ENCODE results near the gene ORAI3.
"Not testable (repeated sequence)": the region's sequence is repeated elsewhere in the genome, so short reads cannot be mapped to it uniquely, and the experiment has no call there.

The ORAI3 gene

DNA sequence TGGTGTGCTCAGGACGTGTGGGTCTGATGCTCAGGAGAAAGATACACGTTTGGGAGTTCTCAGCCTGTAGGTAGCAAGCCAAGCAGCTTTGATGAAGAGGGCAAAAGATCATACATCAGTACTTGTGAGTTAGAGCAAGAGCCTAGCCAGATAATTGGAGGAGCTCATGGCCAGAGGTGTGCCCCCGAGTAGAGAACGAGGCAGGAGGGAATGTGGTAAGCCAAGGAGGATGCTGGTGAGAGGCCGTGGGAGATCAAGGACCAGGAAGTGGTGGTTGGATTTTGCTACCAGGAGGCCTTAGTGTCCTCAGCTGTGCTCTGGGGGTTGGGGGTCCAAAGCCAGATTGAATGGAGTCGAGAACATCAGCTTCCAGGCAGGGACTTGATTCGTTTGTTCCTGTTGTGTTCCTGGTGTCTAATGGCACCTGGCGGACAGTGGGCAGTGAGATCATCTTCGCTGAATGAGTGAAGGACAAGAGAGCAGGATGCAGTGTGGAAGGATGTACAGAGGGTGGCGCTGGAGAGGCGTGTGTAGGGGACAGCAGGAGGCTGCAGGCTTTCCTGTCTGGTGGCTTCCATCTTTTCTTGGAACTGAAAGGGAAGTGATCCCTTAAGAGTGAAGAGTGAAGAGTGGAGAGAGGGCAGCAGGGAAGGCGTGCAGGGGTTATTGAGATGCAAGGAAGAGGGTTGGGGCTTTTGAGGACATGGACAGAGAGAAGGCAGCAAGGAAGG, 13.9 kb upstream of the ORAI3 start:
- DNase-seq (ENCODE audit: low spot score) = peak; percentile 52
- in situ Hi-C loops (cut with MboI; ENCODE audit: low sequenced_read_pairs, unreplicated experiment) = no loop called here
- TF ChIP-seq, protein P1, sequence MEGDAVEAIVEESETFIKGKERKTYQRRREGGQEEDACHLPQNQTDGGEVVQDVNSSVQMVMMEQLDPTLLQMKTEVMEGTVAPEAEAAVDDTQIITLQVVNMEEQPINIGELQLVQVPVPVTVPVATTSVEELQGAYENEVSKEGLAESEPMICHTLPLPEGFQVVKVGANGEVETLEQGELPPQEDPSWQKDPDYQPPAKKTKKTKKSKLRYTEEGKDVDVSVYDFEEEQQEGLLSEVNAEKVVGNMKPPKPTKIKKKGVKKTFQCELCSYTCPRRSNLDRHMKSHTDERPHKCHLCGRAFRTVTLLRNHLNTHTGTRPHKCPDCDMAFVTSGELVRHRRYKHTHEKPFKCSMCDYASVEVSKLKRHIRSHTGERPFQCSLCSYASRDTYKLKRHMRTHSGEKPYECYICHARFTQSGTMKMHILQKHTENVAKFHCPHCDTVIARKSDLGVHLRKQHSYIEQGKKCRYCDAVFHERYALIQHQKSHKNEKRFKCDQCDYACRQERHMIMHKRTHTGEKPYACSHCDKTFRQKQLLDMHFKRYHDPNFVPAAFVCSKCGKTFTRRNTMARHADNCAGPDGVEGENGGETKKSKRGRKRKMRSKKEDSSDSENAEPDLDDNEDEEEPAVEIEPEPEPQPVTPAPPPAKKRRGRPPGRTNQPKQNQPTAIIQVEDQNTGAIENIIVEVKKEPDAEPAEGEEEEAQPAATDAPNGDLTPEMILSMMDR (IDR thresholded peaks at IDR 0.05; ENCODE audit: borderline replicate concordance, control extremely low read depth, extremely low read depth, insufficient read depth, missing control alignments) = peak; percentile 40

DNA sequence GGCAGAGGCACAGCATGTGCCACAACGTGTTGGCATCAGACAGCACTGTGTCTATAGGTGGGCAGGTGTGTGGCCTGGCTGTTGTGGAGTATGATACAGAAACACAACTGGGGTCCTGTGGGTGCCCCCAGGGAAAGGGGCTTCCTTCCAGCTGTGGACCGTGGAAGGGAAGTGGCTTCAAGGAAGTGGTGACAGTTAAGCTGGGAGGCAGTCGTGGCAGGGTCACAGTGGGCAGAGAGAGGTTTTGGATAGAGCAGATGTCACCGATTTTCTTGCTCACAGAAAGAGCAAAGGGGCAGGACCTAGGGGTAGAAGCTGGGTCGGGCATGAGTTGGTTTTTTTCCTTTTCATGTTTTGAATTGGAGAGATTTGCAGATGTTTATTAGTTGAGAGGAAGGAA, 11.2 kb upstream of the ORAI3 start:
- TF ChIP-seq, protein P1 (IDR thresholded peaks at IDR 0.05; ENCODE audit: borderline replicate concordance, control extremely low read depth, extremely low read depth, insufficient read depth, missing control alignments) = no peak
- in situ Hi-C loops (cut with MboI; ENCODE audit: low sequenced_read_pairs, unreplicated experiment) = no loop called here
- DNase-seq (ENCODE audit: low spot score) = no peak

DNA sequence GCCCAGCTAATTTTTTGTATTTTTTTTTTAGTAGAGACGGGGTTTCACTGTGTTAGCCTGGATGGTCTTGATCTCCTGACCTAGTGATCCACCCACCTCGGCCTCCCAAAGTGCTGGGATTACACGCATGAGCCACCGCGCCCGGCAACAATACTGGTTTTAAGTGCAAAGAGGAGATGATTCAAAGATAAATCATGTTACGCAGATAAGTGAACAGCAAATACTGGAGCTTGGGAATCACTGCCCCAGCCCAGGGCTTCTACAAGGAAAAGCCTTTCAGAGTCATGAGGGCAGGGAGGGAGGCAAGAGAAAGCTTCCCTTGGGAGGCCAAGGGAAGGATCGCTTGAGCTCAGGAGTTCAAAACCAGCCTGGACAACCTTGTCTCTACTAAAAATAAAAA, 9.3 kb upstream of the ORAI3 start:
- DNase-seq (ENCODE audit: low spot score); in situ Hi-C loops (cut with MboI; ENCODE audit: low sequenced_read_pairs, unreplicated experiment): not testable (repeated sequence)

DNA sequence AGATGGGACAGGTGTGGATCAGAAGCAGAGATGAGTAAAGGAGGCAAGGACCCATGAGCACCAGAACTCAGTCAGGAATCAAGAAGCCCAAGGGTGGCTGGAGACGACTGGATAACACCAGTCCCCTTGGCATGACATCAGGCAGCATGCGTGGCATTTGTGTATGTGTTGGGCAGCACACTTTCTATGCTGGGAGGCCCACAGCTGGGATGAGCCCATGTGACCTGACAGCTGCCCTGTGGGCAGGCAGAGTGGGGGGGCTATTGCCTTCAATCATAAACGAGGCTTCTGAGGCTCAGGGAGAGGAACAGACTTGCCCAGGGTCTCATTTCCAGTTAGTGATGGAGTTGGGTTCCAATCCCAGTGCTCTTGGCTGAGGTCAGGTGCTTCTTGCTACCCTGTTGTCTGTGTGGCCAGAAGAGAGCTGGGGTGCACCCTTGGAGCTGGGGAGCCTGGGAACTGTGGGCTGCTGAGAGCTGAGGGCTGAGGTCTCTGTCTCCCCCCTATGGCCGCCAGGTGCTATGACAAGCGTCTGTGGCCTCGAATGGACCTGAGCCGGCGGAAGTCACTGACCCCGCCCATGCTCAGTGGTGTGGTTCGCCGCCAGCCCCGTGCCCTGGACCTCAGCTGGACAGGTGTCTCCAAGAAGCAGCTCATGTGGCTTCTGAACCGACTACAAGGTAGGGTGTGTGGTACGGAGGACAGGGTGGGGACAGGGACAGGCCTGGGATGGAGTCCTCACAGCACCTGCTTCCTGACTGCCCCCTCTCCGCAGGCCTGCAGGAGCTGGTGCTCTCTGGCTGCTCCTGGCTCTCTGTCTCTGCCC, 7.1 kb upstream of the ORAI3 start:
- TF ChIP-seq, protein P1 (IDR thresholded peaks at IDR 0.05; ENCODE audit: borderline replicate concordance, control extremely low read depth, extremely low read depth, insufficient read depth, missing control alignments) = peak; percentile 93
- DNase-seq (ENCODE audit: low spot score) = peak; percentile 92
- in situ Hi-C loops (cut with MboI; ENCODE audit: low sequenced_read_pairs, unreplicated experiment) = no loop called here

DNA sequence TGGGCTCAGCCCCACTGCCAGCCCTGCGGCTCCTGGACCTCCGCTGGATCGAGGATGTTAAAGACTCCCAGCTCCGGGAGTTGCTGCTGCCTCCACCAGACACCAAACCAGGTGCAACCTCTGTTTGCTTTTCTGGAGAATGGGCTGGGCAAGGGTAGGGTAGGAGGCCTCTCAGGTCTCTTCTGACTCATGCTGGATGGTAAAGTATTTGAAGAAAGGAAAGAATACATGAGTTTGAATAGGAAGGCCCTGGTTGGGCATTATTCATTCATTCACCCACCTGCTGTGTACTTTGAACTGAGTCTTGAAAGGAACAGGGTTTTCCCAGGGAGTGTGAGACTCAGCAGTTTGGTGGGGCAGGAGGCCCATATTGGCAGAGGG, 6.5 kb upstream of the ORAI3 start:
- in situ Hi-C loops (cut with MboI; ENCODE audit: low sequenced_read_pairs, unreplicated experiment) = no loop called here
- TF ChIP-seq, protein P1 (IDR thresholded peaks at IDR 0.05; ENCODE audit: borderline replicate concordance, control extremely low read depth, extremely low read depth, insufficient read depth, missing control alignments) = no peak
- DNase-seq (ENCODE audit: low spot score) = no peak

DNA sequence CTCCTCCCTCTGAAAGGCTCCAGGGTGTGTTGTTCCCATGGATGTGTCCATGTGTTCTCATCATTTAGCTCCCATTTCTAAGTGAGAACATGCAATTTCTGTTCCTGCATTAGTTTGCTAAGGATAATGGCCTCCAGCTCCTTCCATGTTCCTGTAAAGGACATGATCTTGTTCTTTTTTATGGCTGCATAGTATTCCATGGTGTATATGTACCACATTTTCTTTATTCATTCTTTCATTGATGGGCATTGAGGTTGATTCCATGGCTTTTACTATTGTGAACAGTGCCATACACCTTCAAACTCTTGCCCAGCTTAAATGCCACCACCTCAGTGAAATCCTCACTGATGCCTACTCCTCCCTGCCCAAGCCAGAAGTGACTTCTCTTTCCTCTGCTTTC, 4.5 kb upstream of the ORAI3 start:
- TF ChIP-seq, protein P1 (IDR thresholded peaks at IDR 0.05; ENCODE audit: borderline replicate concordance, control extremely low read depth, extremely low read depth, insufficient read depth, missing control alignments) = no peak
- in situ Hi-C loops (cut with MboI; ENCODE audit: low sequenced_read_pairs, unreplicated experiment) = no loop called here

More for the DNA sequence above, 4.5 kb upstream of the ORAI3 start:
- no peak for DNase-seq (ENCODE audit: low spot score)
